Measurements from ENCODE around the gene ERN1. TPM values are rescaled to one million over a fixed set of nuclear protein-coding genes. Genes with fewer than 3 reads are reported as not detected.

Gene ERN1
- total and polyA plus RNA-seq, 2 of the 13 experiments (the other 11 are each of a cell fraction or from before 2014, with no cell fraction given): 6.0 to 12.7 TPM

GRCh38 chr17:63998050-63998720, 131.8 kb downstream of the ERN1 start, which contains the start of gene PRR29 (continued):
- TF ChIP-seq ZNF839 (CRISPR knock-in tag; IDR thresholded peaks at IDR 0.05; ENCODE audit: borderline replicate concordance): peak; percentile 86; the same call in 1 of the 2 replicates
- no peak for TF ChIP-seq ZNF672 (CRISPR knock-in tag; IDR thresholded peaks at IDR 0.05)
- no peak for TF ChIP-seq ZNF264 (CRISPR knock-in tag; IDR thresholded peaks at IDR 0.05)
- TF ChIP-seq REPIN1 (CRISPR knock-in tag; IDR thresholded peaks at IDR 0.05; ENCODE audit: borderline replicate concordance, low read depth): no peak
- TF ChIP-seq, protein P1, sequence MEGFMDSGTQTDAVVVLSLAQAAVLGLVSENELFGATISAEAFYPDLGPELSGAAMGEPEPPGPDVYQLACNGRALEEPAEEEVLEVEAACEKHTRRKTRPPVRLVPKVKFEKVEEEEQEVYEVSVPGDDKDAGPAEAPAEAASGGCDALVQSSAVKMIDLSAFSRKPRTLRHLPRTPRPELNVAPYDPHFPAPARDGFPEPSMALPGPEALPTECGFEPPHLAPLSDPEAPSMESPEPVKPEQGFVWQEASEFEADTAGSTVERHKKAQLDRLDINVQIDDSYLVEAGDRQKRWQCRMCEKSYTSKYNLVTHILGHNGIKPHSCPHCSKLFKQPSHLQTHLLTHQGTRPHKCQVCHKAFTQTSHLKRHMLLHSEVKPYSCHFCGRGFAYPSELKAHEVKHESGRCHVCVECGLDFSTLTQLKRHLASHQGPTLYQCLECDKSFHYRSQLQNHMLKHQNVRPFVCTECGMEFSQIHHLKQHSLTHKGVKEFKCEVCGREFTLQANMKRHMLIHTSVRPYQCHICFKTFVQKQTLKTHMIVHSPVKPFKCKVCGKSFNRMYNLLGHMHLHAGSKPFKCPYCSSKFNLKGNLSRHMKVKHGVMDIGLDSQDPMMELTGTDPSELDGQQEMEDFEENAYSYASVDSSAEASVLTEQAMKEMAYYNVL (CRISPR knock-in tag; IDR thresholded peaks at IDR 0.05; ENCODE audit: borderline replicate concordance): peak; percentile 45; the same call in 1 of the 2 replicates
- TF ChIP-seq, protein P2, sequence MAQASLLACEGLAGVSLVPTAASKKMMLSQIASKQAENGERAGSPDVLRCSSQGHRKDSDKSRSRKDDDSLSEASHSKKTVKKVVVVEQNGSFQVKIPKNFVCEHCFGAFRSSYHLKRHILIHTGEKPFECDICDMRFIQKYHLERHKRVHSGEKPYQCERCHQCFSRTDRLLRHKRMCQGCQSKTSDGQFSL (CRISPR knock-in tag; IDR thresholded peaks at IDR 0.05): no peak
- peak; percentile 87 for TF ChIP-seq GABPB1 (CRISPR knock-in tag; IDR thresholded peaks at IDR 0.05)
- peak; percentile 47; the same call in 1 of the 2 replicates for TF ChIP-seq KAT8 (CRISPR knock-in tag; IDR thresholded peaks at IDR 0.05)
- TF ChIP-seq ETV6 (CRISPR knock-in tag; conservative IDR thresholded peaks at IDR 0.05): 0 out of 2 replicates have a peak, but pooled peaks have one; percentile 36
- TF ChIP-seq ZNF598 (CRISPR knock-in tag; IDR thresholded peaks at IDR 0.05; ENCODE audit: borderline replicate concordance): 0 out of 2 replicates have a peak, but pooled peaks have one; percentile 46
- TF ChIP-seq ZNF614 (CRISPR knock-in tag; IDR thresholded peaks at IDR 0.05; ENCODE audit: borderline replicate concordance): 0 out of 2 replicates have a peak, but pooled peaks have one; percentile 37
- no peak for TF ChIP-seq ZNF207 (IDR thresholded peaks at IDR 0.05; ENCODE audit: borderline replicate concordance)
- peak; percentile 100 for TF ChIP-seq RFX3 (CRISPR knock-in tag; IDR thresholded peaks at IDR 0.05)
- 0 out of 2 replicates have a peak, but pooled peaks have one; percentile 79 for TF ChIP-seq ZNF33B (CRISPR knock-in tag; IDR thresholded peaks at IDR 0.05)
- no peak for TF ChIP-seq RNF2 (conservative IDR thresholded peaks at IDR 0.05; ENCODE audit: low read depth)
- TF ChIP-seq FOXP4 (CRISPR knock-in tag; IDR thresholded peaks at IDR 0.05): no peak
- 0 out of 2 replicates have a peak, but pooled peaks have one; percentile 42 for TF ChIP-seq ATF2 (CRISPR knock-in tag; IDR thresholded peaks at IDR 0.05)
- TF ChIP-seq JARID2 (CRISPR knock-in tag; IDR thresholded peaks at IDR 0.05; ENCODE audit: insufficient replicate concordance): peak; percentile 85
- TF ChIP-seq ZSCAN9 (CRISPR knock-in tag; IDR thresholded peaks at IDR 0.05; ENCODE audit: borderline replicate concordance): no peak
- no peak for TF ChIP-seq HOXA7 (CRISPR knock-in tag; IDR thresholded peaks at IDR 0.05)
- peak; percentile 63 for TF ChIP-seq ERF (CRISPR knock-in tag; IDR thresholded peaks at IDR 0.05)
- TF ChIP-seq ZNF83 (CRISPR knock-in tag; IDR thresholded peaks at IDR 0.05; ENCODE audit: borderline replicate concordance): no peak
- 0 out of 2 replicates have a peak, but pooled peaks have one; percentile 34 for TF ChIP-seq ZNF335 (CRISPR knock-in tag; IDR thresholded peaks at IDR 0.05)
- TF ChIP-seq KDM4B (CRISPR knock-in tag; IDR thresholded peaks at IDR 0.05): peak; percentile 56; the same call in 1 of the 2 replicates
- TF ChIP-seq TCF7 (IDR thresholded peaks at IDR 0.05; ENCODE audit: low read depth): no peak
- no peak for TF ChIP-seq ZNF556 (CRISPR knock-in tag; IDR thresholded peaks at IDR 0.05; ENCODE audit: borderline replicate concordance)

Measured in HepG2 (cell line).